Stimulated activated CD4-positive, alpha-beta T cell treated with anti-CD3 and anti-CD28 coated beads, Interleukin-2, amount 100 ng/mL, for 4 hours (primary cell): ENCODE data around the gene TMC8.

ENCODE experiments used
- DNase-seq: peaks from one replicate; pipeline ENCODE4 v3.0.0-alpha.2; 2020; ENCODE audit warnings: low read depth

The TMC8 gene

GRCh38 chr17:78124081-78124835 is 6.3 kb upstream of the TMC8 start:
- no peak for DNase-seq

GRCh38 chr17:78124836-78125137 is 5.8 kb upstream of the TMC8 start:
- no peak for DNase-seq

- DNase-seq: no peak
Measured at GRCh38 chr17:78125138-78125913, 5.2 kb upstream of the TMC8 start.

- no peak for DNase-seq
Measured at GRCh38 chr17:78125976-78126894, 4.3 kb upstream of the TMC8 start.

- no peak for DNase-seq
Measured at GRCh38 chr17:78126895-78127238, 3.7 kb upstream of the TMC8 start.

- DNase-seq: no peak
Measured at GRCh38 chr17:78127239-78127887, 3.2 kb upstream of the TMC8 start.

- DNase-seq: no peak
Measured at GRCh38 chr17:78127888-78128550, 2.6 kb upstream of the TMC8 start.

- DNase-seq: peak; percentile 59
Measured at GRCh38 chr17:78128551-78129350, 1.8 kb upstream of the TMC8 start, which contains the start of gene TMC6. TSS of gene TMC6 (minus strand) at chr17:78128755. CDS start at chr17:78126832, 1,923 bp downstream.

- no peak for DNase-seq
Measured at GRCh38 chr17:78129351-78130089, 1.1 kb upstream of the TMC8 start.

- DNase-seq: no peak
Measured at GRCh38 chr17:78130090-78130436, 508 bp upstream of the TMC8 start.

- DNase-seq: peak; percentile 73
Measured at GRCh38 chr17:78131172-78132083, 857 bp downstream of the TMC8 start.

GRCh38 chr17:78132084-78132676 is 1.6 kb downstream of the TMC8 start:
- DNase-seq: peak; percentile 67

GRCh38 chr17:78132767-78133178 is 2.2 kb downstream of the TMC8 start:
- no peak for DNase-seq

- DNase-seq: no peak
Measured at GRCh38 chr17:78133179-78133951, 2.8 kb downstream of the TMC8 start.

GRCh38 chr17:78133971-78134898 is 3.7 kb downstream of the TMC8 start:
- DNase-seq: peak; percentile 62

- no peak for DNase-seq
Measured at GRCh38 chr17:78134899-78135385, 4.4 kb downstream of the TMC8 start.
